SK-N-MC (cell line): ENCODE data around the gene ZSCAN16.
"Not testable (repeated sequence)": the region's sequence is repeated elsewhere in the genome, so short reads cannot be mapped to it uniquely, and the experiment has no call there.

Source experiments
- DNase-seq: peaks from one replicate; pipeline ENCODE4 v3.0.0-alpha.2; 2011; ENCODE audit warnings: low read depth, low spot score
- H3K27ac ChIP-seq: fragments of 200-600 bp; sonication (generic); 2 replicates; pipeline ENCODE4 v1.5.1; 2016; ENCODE audit warnings: mixed run types
- H3K36me3 ChIP-seq: fragments of 200-600 bp; sonication (generic); 2 replicates; pipeline ENCODE4 v1.6.1; 2017; ENCODE audit warnings: antibody characterized with exemption, low read length, mixed read lengths; ENCODE audit not compliant: insufficient read depth
- H3K4me3 ChIP-seq: fragments of 200-600 bp; sonication (generic); 2 replicates; pipeline ENCODE4 v1.5.1; 2016
- H3K9ac ChIP-seq: fragments of 200-600 bp; sonication (generic); 2 replicates; pipeline ENCODE4 v1.8.0; 2017; ENCODE audit warnings: mixed run types, mixed read lengths; ENCODE audit not compliant: insufficient read length
- H3K9me3 ChIP-seq: fragments of 200-600 bp; sonication (generic); 2 replicates; pipeline ENCODE4 v1.6.1; 2017; ENCODE audit warnings: low read depth, mild to moderate bottlenecking, antibody characterized with exemption, low read length, moderate library complexity, mixed read lengths
- EZH2 ChIP-seq: fragments of 200-600 bp; sonication (generic); IDR thresholded peaks from one replicate; pipeline ENCODE4 v1.6.1; 2017; ENCODE audit warnings: antibody characterized with exemption
- FOXP2 ChIP-seq: optimal IDR thresholded peaks from 2 replicates; pipeline ENCODE3; 2011; ENCODE audit warnings: mild to moderate bottlenecking, moderate library complexity; ENCODE audit not compliant: insufficient read depth; ENCODE audit errors: extremely low read length, control extremely low read depth
- POLR2AphosphoS5 ChIP-seq: IDR thresholded peaks from 2 replicates; pipeline ENCODE4 v1.6.1; 2012; ENCODE audit warnings: mild to moderate bottlenecking, low read depth, low read length, borderline replicate concordance

Gene ZSCAN16

DNA sequence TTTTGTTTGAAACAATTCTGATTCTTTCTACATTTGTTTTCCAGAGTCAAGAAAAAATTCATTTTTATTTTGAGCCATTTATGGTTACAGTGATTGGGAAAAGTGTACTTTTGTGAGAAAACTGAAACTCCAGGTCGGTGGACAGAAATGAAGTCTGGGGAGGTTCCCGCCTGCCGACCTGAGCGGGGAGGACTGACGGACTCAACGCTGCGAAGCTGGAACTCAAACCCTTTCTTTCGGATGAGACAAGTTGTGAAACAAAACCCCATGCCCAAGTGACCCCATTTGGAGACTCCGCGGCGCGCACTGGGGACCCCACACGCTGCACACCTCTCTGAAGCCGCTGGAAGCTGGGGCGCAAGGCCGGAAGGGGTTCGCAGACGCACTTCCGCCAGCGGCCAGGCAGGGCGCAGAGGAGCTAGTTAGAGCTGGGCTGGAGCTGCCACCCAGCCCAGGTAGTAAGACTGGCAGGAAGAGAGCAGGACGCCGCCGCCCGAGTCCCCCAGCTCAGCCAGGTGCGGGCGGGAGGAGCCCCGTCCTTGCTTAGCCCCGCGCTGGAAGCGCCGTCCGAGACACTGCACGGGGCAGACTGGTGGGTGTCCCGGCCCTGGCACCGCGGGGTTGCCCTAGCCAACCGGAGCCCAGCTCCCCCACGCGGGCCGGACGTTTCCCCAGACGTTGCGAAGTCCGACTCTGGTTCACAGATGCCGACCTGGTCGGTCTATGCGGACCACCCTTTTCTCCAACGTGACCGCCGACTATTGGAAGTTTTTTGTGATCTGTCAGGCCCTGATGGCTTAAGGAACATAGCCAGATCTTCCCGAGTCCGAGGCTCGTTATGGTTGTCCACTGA is 19.8 kb upstream of the ZSCAN16 start:
- Histone ChIP-seq H3K36me3 (no peaks in the 10 kb centered on the region), H3K9ac (peak overlapping the region; percentile 64), H3K27ac (no peak overlapping the region), H3K4me3 (peak overlapping the region; percentile 76), H3K9me3 (no peaks in the 10 kb centered on the region)
- no peak for DNase-seq
- TF ChIP-seq POLR2AphosphoS5 (peak; percentile 94), FOXP2 (no peak)

DNA sequence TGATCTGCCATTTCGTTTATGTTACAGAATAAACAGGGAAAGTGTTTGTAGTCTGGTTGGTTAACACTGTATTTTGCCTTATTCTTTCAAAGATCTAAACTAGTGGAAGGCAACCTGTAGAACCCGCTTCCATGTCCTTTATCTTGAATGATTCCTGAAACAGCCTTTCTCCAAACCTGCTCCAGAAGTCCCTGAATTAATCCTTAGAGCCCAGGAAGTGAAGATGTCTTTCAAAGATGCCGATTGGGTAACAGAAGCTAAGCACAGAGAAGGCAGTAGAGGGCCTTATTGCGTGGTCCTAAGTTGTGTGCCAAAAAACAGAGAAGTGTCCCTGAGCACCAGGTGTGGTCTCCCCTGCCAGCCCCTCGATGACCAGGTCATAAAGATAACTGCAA is 19.2 kb upstream of the ZSCAN16 start:
- DNase-seq = no peak
- no peaks in the 10 kb centered on the region for H3K36me3 ChIP-seq
- H3K27ac ChIP-seq = no peak overlapping the region
- H3K4me3 ChIP-seq = peak overlapping the region; percentile 76
- H3K9ac ChIP-seq = peak overlapping the region; percentile 64
- TF ChIP-seq FOXP2 (no peak), POLR2AphosphoS5 (no peak), EZH2 (no peak)
- no peaks in the 10 kb centered on the region for H3K9me3 ChIP-seq

DNA sequence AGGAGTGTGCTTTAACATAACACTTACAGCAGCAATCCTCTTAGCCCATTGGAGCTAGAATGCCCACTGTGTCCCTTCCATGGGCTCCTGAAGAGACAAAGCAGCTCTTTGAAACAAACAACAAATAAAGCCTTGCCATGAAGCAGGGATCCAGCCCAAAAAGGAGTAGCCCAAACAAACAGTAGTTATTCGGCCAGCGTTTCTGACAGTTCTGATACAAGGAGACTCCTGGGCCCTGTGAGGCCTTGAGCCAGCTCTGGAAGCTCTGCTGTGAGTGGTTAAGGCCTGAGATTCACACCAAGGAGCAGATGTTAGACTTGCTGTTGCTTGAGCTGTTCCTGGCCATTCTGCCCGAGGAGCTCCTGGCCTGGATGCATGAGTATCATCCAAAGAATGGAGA is 16.9 kb upstream of the ZSCAN16 start:
- H3K27ac ChIP-seq = no peak overlapping the region
- TF ChIP-seq FOXP2 (no peak), EZH2 (no peak), POLR2AphosphoS5 (no peak)
- H3K4me3 ChIP-seq = no peak overlapping the region
- no peak for DNase-seq
- no peaks in the 10 kb centered on the region for H3K36me3 ChIP-seq
- no peaks in the 10 kb centered on the region for H3K9me3 ChIP-seq
- no peak overlapping the region for H3K9ac ChIP-seq

DNA sequence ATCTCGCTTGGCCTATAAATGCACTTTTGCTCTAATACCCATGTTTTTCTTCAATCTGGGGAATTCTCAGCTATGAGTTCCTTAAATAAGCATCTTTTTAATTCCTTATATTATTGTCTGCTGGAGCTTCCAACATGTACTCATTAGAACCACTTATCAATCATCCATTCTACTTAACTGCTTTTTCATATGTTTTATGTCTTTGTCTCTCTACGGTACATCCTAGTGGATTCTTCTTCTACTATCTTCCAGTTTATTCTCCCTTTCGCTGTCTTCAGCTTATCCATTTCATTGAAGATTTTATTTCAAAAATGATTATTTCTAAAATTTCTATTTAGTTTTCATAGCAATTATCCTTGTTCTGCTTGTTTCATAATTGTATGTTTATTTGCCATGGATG is 12.4 kb upstream of the ZSCAN16 start:
- no peak overlapping the region for H3K4me3 ChIP-seq
- no peak for DNase-seq
- no peak overlapping the region for H3K27ac ChIP-seq
- H3K36me3 ChIP-seq = peaks cover 26% of the 10 kb centered on the region
- no peak overlapping the region for H3K9ac ChIP-seq
- TF ChIP-seq FOXP2 = no peak
- TF ChIP-seq POLR2AphosphoS5 = no peak
- no peak for TF ChIP-seq EZH2
- no peaks in the 10 kb centered on the region for H3K9me3 ChIP-seq

DNA sequence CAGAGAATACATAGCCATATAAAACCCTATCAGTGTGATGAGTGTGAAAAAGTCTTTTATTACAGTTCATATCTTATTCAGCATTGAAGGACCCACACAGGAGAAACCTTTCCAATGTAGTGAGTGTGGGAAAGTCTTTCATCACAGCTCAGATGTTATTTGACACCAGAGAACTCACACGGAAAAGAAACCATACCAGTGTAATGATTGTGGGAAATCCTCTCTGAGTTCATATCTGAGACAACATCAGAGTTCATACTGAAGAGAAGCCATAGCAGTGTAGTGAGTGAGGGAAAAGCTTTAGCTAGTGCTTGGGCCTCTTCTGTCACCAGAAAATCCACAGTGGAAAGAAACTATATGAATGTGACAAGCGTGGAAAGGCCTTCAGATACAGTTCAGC is 8.6 kb upstream of the ZSCAN16 start:
- no peak for DNase-seq
- H3K27ac ChIP-seq = no peak overlapping the region
- no peak overlapping the region for H3K4me3 ChIP-seq
- no peak overlapping the region for H3K9ac ChIP-seq
- no peaks in the 10 kb centered on the region for H3K9me3 ChIP-seq
- H3K36me3 ChIP-seq = peaks cover 56% of the 10 kb centered on the region
- no peak for TF ChIP-seq EZH2
- no peak for TF ChIP-seq POLR2AphosphoS5
- no peak for TF ChIP-seq FOXP2

DNA sequence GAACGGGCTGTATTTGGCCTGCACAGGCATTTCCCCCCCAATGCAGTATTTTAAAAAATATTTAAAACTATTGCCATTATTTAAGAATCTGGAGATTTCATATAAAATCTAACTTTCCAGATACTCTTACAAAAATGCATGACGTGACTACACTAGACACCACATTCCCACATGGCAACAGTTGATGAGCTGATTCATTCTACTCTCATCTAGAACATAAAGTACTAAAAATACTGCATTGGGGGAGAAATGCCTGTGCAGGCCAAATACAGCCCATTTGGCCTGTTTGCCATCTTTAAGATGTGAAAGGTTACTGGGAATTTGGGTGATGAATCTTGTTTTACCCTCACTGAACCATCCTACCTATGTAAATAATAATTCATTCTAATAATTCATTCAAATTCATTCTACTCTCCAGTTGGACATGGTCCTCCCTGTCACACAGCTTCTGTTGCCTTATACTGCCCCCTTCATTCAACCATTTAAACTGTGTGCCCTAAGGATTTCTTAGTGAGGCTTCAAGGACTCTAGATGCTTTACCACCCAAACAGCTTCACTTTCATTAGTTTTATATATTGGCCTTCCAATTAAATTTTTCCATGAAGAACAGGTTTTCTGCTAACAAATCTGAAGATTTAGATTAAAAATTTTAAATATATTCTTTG is 6.9 kb upstream of the ZSCAN16 start:
- Histone ChIP-seq H3K4me3 (no peak overlapping the region), H3K9ac (no peak overlapping the region), H3K27ac (no peak overlapping the region), H3K36me3 (peaks cover 70% of the 10 kb centered on the region), H3K9me3 (no peaks in the 10 kb centered on the region)
- no peak for DNase-seq
- TF ChIP-seq FOXP2 = no peak
- TF ChIP-seq POLR2AphosphoS5 = no peak
- no peak for TF ChIP-seq EZH2

DNA sequence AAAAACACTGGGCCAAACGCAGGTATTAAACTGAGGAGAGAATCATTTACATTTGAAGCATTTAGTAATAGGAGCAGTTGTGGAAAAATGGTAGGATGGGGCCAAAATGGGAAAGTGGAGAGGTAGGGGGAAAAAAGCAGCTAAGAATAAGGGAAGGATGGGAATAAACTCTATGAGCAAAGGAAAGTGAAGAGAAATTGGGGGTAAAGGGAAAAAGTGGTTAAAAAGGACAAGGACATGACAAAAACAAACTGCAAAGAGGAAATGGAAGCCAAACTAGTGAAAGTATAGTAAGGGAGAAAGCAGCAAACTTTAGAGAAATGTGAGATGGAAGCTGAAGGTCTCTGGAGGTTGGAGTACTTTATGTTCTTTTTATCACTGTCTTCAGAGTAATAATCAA is 6.2 kb upstream of the ZSCAN16 start:
- Histone ChIP-seq H3K9me3 (no peaks in the 10 kb centered on the region), H3K36me3 (peaks cover 73% of the 10 kb centered on the region), H3K27ac (no peak overlapping the region), H3K4me3 (no peak overlapping the region), H3K9ac (no peak overlapping the region)
- DNase-seq = no peak
- no peak for TF ChIP-seq POLR2AphosphoS5
- TF ChIP-seq FOXP2 = no peak
- no peak for TF ChIP-seq EZH2

DNA sequence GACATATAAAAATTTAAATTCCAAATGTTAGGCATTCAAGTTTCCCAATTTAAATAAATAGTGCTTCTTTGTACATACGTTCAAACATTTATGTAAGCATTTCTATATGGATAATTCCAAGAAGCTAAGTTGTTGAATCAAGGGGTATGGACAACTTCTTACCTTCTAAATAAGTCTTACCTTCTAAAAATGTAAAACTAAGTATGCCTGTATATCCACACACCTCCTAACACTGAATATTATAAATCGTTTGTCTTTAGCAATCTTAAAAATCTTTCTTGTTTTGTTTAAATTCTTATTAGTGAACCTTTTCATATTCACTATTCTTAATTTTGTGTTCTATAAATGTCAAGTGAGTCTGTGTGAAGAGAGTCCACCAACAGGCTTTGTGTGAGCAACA is 2.5 kb upstream of the ZSCAN16 start:
- Histone ChIP-seq H3K4me3 (no peak overlapping the region), H3K9ac (no peak overlapping the region), H3K36me3 (peaks cover 52% of the 10 kb centered on the region), H3K9me3 (no peaks in the 10 kb centered on the region), H3K27ac (no peak overlapping the region)
- TF ChIP-seq POLR2AphosphoS5 (no peak), EZH2 (no peak), FOXP2 (no peak)
- DNase-seq = no peak

DNA sequence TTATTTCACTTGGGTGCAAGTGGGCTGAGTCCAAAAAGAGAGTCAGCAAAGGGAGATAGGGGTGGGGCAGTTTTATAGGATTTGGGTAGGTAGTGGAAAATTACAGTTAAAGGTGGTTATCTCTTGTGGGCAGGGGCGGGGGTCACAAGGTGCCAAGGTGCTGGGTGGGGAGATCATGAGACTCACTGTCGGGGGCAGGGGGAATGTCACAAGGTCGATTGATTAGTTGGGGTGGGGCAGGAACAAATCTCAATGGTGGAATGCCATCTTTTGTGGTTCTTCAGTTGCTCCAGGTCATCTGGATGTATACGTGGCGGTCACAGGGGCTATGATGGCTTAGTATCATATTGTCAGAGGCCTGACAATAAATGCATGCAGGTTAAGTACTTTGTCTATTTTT is 2.1 kb upstream of the ZSCAN16 start:
- not testable (repeated sequence) for H3K27ac ChIP-seq, H3K9me3 ChIP-seq, DNase-seq, H3K9ac ChIP-seq, H3K4me3 ChIP-seq
- peaks cover 51% of the 10 kb centered on the region for H3K36me3 ChIP-seq
